OCI-LY1 (cell line): ENCODE data around the gene ACAD8.

Experiments used
- EZH2 ChIP-seq: fragments of 200-600 bp; sonication (generic), shearing (Covaris generic); IDR thresholded peaks from 2 replicates; pipeline ENCODE4 v1.8.0; 2017; ENCODE audit warnings: borderline replicate concordance, mixed run types, mild to moderate bottlenecking, antibody characterized with exemption, low read length, moderate library complexity, mixed read lengths
- TF ChIP-seq, protein P1 (sequence below): fragments of 200-600 bp; sonication (generic), shearing (Covaris generic); IDR thresholded peaks from 2 replicates; pipeline ENCODE4 v1.5.1; 2017; ENCODE audit warnings: mild to moderate bottlenecking, antibody characterized with exemption, low read length, moderate library complexity, mixed read lengths

- TF ChIP-seq, protein P1, sequence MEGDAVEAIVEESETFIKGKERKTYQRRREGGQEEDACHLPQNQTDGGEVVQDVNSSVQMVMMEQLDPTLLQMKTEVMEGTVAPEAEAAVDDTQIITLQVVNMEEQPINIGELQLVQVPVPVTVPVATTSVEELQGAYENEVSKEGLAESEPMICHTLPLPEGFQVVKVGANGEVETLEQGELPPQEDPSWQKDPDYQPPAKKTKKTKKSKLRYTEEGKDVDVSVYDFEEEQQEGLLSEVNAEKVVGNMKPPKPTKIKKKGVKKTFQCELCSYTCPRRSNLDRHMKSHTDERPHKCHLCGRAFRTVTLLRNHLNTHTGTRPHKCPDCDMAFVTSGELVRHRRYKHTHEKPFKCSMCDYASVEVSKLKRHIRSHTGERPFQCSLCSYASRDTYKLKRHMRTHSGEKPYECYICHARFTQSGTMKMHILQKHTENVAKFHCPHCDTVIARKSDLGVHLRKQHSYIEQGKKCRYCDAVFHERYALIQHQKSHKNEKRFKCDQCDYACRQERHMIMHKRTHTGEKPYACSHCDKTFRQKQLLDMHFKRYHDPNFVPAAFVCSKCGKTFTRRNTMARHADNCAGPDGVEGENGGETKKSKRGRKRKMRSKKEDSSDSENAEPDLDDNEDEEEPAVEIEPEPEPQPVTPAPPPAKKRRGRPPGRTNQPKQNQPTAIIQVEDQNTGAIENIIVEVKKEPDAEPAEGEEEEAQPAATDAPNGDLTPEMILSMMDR = no peak
- no peak for TF ChIP-seq EZH2
Observed at GRCh38 chr11:134242376-134242775, 11.0 kb upstream of the ACAD8 start.
